HL-60 (cell line): ENCODE measurements around the gene IL12RB2.

ENCODE experiments used
- DNase-seq, 2 experiments: peaks; one replicate each; pipeline ENCODE4 v3.0.0-alpha.2; 2010 to 2020; ENCODE audit warnings: low read depth in 1 of 2, low spot score in 1 of 2
- H3K27ac ChIP-seq: fragments of 250-450 bp; sonication (Bioruptor Pico); replicated peaks from 2 replicates; pipeline ENCODE4 v1.5.1; 2020; ENCODE audit warnings: mild to moderate bottlenecking, moderate library complexity
- H3K27me3 ChIP-seq: fragments of 250-450 bp; sonication (Bioruptor Pico); 2 replicates; pipeline ENCODE4 v1.5.1; 2021; ENCODE audit warnings: mild to moderate bottlenecking, moderate library complexity; ENCODE audit not compliant: insufficient read depth, poor library complexity, severe bottlenecking
- H3K4me3 ChIP-seq: replicated peaks from 2 replicates; pipeline ENCODE4 v1.5.1; 2011; ENCODE audit warnings: mild to moderate bottlenecking, control low read depth, low read length; ENCODE audit not compliant: insufficient read depth
- CTCF ChIP-seq: IDR thresholded peaks from one replicate; pipeline ENCODE4 v1.5.1; 2011; ENCODE audit warnings: low read length, control low read depth, inconsistent platforms; ENCODE audit not compliant: insufficient read depth
- GABPA ChIP-seq: IDR thresholded peaks from 2 replicates; pipeline ENCODE4 v1.6.1; 2012; ENCODE audit warnings: low read depth
- POLR2AphosphoS5 ChIP-seq: IDR thresholded peaks from 2 replicates; pipeline ENCODE4 v1.6.1; 2012; ENCODE audit warnings: low read depth
- SPI1 ChIP-seq: IDR thresholded peaks from 2 replicates; pipeline ENCODE4 v1.6.1; 2012; ENCODE audit warnings: low read depth, mild to moderate bottlenecking, borderline replicate concordance
- TF ChIP-seq, protein P1 (sequence below): IDR thresholded peaks from 2 replicates; pipeline ENCODE4 v1.6.1; 2012; ENCODE audit warnings: low read depth; ENCODE audit not compliant: insufficient replicate concordance

The IL12RB2 gene

DNA sequence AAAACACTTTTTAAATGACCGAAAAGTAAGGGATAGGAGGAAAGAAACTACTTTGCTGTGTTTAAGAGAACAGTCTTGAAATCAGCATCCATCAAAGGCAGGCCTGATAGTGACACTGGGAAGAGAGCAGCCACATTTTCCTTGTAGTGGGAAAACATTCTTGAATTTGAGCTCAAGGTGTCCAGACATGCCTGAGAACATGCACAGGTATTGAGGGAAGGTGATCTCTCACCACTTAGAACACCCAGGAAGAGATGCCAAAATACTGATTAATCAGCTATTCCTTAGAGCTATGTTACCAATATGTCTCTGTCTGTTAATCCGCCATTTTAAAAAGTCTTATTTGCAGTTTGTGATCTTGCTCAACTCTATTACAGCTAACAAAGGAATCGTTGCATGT is 25.9 kb downstream of the IL12RB2 start:
- DNase-seq, result no peak
- no peak for TF ChIP-seq POLR2AphosphoS5
- no peak for TF ChIP-seq GABPA
- no peak for TF ChIP-seq CTCF
- H3K27me3 ChIP-seq, result no peaks in the 10 kb centered on the region
- H3K27ac ChIP-seq, result no peak overlapping the region
- H3K4me3 ChIP-seq, result no peak overlapping the region

DNA sequence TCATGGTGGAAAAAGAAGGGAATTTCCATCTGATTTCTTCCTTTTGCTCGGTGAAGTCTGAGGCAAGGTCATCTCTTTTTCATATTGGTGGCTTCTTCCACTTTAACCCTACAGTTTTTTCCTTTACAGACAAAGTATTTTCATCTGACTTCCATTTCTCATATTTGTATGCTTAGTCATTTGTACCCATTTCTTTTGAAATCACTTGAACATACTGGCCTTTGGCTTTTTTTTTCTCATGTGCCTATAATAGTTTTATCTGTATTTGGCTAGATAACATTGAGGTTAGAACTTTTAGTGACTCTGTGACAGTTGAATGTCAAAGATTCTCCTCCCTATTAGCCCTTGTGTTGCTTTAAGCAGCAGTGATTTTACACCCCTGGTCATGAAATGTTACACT is 27.7 kb downstream of the IL12RB2 start:
- TF ChIP-seq POLR2AphosphoS5 (no peak), CTCF (no peak), SPI1 (no peak), GABPA (no peak)
- TF ChIP-seq, protein P1, sequence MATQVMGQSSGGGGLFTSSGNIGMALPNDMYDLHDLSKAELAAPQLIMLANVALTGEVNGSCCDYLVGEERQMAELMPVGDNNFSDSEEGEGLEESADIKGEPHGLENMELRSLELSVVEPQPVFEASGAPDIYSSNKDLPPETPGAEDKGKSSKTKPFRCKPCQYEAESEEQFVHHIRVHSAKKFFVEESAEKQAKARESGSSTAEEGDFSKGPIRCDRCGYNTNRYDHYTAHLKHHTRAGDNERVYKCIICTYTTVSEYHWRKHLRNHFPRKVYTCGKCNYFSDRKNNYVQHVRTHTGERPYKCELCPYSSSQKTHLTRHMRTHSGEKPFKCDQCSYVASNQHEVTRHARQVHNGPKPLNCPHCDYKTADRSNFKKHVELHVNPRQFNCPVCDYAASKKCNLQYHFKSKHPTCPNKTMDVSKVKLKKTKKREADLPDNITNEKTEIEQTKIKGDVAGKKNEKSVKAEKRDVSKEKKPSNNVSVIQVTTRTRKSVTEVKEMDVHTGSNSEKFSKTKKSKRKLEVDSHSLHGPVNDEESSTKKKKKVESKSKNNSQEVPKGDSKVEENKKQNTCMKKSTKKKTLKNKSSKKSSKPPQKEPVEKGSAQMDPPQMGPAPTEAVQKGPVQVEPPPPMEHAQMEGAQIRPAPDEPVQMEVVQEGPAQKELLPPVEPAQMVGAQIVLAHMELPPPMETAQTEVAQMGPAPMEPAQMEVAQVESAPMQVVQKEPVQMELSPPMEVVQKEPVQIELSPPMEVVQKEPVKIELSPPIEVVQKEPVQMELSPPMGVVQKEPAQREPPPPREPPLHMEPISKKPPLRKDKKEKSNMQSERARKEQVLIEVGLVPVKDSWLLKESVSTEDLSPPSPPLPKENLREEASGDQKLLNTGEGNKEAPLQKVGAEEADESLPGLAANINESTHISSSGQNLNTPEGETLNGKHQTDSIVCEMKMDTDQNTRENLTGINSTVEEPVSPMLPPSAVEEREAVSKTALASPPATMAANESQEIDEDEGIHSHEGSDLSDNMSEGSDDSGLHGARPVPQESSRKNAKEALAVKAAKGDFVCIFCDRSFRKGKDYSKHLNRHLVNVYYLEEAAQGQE, result no peak
- Histone ChIP-seq H3K4me3 (no peak overlapping the region), H3K27me3 (no peaks in the 10 kb centered on the region), H3K27ac (no peak overlapping the region)
- DNase-seq, result no peak

- no peak for DNase-seq
- no peaks in the 10 kb centered on the region for H3K27me3 ChIP-seq
- no peak overlapping the region for H3K4me3 ChIP-seq
- no peak overlapping the region for H3K27ac ChIP-seq
- no peak for TF ChIP-seq GABPA
Measured at GRCh38 chr1:67336157-67336556, 28.5 kb downstream of the IL12RB2 start.

DNA sequence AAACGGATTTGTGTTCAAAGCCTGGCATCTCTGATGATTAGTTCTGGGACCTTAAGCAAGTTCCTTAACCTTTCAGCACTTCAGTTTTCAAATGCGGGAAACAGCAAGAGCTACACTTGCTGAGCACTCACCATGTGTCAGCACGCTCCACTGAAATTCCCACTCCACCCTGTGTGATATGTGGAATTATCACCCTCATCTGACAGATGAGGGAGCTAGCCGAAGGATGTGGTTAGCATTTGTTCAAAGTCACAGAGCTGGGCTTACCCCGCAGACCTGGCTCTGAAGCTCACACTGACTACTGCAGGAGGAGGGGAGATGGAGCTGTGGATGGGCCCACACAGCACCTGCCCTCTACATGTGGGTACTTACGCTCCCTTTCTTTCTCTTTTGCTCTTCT is 29.1 kb downstream of the IL12RB2 start:
- TF ChIP-seq SPI1 (no peak), POLR2AphosphoS5 (no peak), CTCF (no peak)
- TF ChIP-seq, protein P1, result no peak
- H3K4me3 ChIP-seq, result no peak overlapping the region
- H3K27ac ChIP-seq, result no peak overlapping the region
- DNase-seq, result no peak
- H3K27me3 ChIP-seq, result no peaks in the 10 kb centered on the region

GRCh38 chr1:67338642-67339041 is 31.0 kb downstream of the IL12RB2 start:
- Histone ChIP-seq H3K27me3 (no peaks in the 10 kb centered on the region), H3K4me3 (no peak overlapping the region), H3K27ac (no peak overlapping the region)
- DNase-seq, result no peak
- TF ChIP-seq, protein P1, result no peak
- TF ChIP-seq CTCF (no peak), SPI1 (no peak), GABPA (no peak), POLR2AphosphoS5 (no peak)
